GM19043 (cell line): ENCODE data around the gene AIDA.
A peak's percentile ranks its signal among the peaks of the same experiment; 100 is the strongest.

Experiments
- ATAC-seq: cut with Tn5 transposase; IDR thresholded peaks from one replicate; pipeline ENCODE4 v1.9.1; 2021; ENCODE audit warnings: low read depth; ENCODE audit not compliant: unreplicated experiment

AIDA gene

DNA sequence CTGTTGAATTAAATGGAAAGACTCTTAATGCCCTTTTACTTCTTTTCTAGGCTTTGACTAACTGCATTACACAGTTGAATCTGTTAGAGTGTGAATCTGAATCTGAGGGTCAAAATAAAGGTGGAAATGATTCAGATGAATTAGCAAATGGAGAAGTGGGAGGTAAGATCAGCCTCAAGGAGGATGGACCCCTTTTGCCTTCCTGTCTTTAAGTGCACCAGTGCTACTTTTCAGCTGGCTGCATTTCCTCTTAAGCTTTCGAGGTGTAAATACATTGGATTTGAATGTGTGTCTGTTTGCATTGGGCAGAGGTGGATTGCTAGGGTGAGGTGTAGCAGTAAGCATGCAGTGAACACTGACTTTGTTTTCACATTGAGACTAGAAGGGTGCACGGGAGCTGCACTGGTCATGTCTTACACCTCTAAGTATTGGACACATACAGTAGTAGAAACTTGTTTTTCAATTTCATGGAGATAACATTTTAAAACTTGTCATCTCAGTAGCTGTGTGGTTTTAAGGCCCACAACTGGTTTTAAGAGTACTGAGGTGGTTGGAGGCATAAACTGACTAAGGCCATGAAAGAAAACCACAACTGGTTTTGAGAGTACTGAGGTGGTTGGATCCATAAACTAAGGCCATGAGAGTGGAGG lies 59.0 kb downstream of the AIDA start:
- peak; percentile 51 for ATAC-seq

DNA sequence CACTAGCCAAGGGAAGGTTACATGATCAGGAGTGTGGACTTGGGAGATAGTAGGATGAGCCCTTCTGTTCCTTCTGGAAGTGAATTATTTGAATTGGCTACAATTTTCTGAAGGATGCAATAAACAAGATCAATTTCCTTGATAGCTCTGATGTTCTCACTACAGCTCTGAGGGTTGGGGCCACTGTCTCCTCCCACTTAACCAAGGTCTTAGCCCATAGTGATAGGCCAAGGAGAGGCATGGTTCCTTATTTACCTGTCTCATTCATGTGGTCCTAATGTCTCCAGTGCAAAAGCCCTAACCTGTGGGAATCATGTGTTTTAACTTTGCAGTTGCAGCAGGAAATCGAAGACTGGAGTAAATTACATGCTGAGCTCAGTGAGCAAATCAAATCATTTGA lies 59.6 kb downstream of the AIDA start:
- ATAC-seq, result no peak

DNA sequence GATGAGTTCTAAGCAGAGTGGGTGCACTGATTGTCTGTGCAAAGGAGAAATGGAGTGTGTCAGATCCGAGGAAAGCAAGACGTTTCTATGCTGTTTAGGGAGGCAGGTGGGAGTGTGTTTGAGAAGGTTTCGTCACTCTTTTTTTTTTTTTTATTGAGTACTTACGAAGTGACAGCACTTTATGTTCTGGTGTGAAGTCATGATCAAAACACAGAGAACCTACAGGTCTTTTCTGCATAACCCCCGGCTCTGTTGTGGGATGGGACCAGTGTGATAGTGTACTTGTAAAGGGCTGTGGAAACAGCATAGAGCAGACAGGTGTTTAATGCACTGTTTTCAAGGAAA lies 67.7 kb downstream of the AIDA start:
- no peak for ATAC-seq

DNA sequence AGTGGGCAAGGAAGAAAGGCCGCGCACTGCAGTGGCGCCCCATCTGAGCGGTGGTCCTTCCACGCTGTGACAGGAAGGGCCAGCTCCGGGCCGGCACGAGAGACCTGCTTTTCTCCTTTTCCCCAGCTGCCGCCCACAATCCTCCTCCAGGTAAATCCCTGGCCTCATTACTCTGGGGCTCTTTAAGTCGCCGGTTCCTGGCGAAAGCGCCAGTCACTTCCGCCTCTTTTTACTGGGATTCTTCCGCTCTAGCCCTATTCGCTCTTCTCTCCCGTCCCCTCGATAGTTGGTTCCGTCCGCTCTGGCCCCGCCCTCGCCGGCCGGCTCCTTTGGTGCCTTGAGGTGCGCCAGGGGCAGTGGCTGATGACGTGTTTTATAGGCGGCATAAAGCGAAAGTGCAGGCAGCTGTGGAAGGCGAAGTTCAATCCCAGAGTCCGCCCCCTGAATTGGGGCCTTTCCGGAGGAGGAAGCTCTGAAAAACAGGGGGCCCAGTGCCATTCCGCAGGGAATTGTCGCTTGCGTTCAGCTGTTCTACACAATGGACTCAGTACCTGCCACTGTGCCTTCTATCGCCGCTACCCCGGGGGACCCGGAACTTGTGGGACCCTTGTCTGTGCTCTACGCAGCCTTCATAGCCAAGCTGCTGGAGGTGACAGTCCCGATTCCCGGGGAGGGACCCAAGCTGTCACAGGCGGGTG lies 68.2 kb downstream of the AIDA start:
- peak; percentile 97 for ATAC-seq

DNA sequence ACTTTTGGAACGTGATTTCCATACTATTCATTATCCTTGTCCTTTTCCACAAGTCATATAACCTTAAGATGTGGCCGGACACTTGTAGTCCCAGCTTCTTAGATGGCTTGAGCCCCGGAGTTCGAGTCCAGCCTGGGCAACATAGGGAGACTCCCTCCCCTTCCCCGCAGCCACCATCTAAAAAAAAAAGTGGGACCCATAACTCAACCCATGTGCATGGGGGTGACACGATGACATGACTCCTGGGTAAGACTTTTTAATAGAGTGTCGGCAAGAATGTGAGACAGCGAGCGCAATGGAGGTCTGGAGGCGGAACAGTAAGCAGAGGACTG lies 68.7 kb downstream of the AIDA start:
- ATAC-seq, result peak; percentile 17

DNA sequence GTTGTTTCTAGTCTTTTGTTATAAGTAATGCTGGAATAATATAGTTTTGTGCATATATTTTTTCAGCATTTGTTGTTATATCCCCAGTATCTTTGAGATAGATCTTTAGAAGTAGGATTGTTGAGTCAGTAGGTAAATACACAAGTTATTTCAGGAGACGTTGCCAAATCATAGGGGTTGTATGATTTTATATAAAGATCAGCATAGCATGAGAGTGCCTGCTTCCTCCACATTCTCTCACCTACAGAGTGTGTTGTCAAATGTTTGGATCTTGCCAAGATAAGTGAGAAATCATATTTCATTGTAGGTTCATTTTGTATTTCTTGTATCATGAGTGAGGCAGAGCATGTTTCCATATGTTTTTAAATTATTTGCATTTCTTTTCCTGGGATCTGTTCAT lies 69.8 kb downstream of the AIDA start:
- ATAC-seq, result no peak

DNA sequence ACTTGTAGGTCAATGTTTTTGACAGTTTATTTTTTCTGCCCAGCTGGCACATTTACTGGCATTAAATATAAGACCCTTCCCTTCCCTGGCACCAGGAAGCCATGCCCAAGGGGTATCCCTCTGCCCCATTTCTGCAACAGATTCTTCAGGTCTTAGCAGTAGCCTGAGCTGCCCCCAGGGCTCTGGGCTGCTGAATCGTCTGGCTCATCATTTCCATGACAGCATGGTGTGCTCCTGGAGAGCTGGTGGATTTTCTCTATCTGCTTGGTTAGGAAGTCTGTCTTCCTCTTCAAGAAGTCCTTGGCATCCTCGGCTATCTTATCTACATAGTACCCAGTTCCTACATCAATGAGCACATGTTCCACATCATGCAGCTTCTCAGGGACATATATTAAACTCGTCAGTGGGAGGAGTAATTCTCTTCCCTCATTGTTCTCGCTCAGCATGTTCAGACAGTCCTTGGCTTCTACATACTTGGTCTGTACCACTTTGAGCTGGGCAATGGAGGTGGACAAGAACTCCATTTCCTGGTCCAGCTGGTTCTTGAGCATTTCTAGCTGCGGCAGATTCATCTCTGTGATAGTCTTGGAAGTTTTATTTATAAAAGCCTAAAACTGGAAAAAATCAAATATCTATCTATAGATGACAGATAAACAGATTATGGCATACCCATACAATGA lies 70.9 kb downstream of the AIDA start:
- no peak for ATAC-seq

DNA sequence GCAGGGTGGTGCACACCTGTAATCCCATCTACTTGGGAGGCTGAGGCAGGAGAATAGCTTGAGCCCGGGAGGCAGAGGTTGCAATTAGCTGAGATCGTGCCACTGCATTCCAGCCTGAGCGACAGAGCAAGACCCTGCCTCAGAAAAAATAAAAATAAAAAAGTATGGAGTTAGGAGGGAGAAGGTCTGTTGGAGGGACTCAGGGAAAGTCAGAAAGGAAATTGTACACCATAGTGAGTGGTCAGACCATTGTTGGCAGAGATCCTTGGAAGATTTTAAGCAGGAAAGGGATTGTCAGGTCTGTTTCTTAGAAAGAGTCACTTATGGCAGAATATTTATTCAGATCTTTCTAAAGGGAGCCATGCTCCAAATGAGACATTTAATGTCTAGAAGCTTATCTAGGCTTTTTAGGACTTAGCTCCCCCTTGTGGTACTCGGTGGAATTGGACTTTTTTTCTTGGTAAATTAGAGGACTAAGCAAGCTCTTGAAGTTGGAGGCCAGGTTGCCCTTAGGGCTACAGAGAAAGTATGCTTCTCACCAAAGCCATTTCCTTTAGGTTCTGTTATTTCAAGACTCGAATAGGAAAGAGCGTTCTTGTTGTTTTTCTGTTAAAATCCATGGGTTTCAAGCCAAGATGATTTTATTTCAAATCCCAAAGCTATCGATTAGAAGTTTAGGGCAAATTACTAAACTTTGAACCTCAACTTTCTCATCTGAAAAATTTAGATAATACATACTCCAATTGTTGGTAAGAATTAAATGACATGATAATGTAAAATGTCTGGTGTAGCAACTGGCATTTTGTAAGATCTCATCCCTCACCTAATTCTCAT lies 77.9 kb downstream of the AIDA start:
- ATAC-seq, result peak; percentile 90

DNA sequence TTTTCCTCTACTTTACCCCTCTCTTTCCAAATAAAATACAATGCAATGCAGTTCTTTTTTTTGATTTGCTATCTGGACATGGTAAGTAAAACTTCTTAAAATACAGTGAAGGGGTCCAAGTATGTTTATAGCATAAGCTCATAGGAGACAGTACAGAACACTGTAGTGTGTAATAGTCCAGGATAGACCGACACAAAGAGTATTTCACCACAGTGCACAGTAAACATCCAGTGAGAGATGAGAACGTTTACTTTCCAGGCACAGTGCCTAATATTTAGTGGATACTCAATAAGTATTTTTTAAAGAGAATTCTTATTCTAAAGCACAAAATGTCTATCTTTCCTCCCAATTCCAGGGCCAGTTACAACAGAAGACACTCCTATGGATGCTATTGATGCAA lies 79.5 kb downstream of the AIDA start:
- no peak for ATAC-seq

DNA sequence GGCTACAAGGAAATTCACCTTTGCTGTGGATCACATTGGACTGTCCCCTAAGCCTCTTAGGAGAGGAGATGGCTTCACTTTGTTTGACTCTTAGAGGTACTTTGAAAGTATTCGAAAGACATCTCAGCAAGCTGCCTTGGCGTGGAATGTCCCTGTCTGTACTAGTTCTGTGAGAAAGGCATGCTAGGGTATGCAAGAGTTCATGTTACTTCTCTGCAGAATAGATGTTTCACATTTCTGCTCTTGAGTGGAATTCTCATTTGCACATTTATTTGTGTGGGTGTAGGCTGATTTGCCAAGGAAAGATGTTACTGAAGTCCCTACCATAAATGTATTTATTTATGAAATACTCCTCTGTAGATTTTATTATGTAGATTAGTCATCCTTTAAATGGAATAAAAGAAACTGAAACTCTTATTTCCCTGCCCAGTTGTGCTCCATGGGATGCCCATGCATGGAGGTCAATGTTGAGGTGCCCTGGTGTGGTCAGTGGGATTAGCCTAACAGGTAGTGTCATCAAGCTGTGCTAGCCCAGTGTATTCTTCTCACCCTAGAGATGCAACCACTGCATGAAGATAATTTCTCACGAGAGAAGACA lies 80.6 kb downstream of the AIDA start:
- ATAC-seq, result no peak

DNA sequence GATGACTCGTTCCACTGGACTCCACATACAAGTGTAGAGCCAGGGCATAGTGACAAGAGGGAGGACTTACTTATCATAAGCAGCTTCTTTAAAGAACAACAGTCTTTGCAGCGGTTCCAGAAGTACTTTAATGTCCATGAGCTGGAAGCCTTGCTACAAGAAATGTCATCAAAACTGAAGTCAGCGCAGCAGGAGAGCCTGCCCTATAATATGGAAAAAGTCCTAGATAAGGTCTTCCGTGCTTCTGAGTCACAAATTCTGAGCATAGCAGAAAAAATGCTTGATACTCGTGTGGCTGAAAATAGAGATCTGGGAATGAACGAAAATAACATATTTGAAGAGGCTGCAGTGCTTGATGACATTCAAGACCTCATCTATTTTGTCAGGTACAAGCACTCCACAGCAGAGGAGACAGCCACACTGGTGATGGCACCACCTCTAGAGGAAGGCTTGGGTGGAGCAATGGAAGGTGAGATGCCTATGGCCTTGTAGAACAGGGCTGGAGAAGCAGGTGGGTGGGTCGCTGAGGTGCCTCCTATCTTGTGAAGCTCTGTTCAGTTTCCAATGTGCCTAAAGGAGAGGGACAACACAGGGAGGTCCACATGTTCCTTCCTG lies 82.3 kb downstream of the AIDA start:
- no peak for ATAC-seq

DNA sequence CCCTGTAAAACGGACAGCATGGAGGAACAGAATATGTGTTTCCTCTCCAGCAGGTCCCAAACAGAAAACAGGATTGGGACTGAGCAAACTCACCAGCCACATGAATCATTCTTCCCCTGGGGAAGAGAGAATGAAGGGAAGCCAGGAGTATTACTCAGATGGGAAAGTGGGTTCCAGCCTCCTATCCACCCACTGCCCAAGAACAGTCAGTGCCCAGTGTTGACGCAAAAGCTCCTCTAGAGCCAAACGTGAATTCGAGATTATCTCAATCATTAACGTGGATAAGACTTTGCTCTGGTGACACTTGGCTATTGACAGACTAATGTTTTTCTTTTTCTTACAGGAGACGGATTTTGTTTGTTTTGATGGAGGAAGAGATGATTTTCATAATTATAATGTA lies 85.1 kb downstream of the AIDA start:
- ATAC-seq, result no peak

DNA sequence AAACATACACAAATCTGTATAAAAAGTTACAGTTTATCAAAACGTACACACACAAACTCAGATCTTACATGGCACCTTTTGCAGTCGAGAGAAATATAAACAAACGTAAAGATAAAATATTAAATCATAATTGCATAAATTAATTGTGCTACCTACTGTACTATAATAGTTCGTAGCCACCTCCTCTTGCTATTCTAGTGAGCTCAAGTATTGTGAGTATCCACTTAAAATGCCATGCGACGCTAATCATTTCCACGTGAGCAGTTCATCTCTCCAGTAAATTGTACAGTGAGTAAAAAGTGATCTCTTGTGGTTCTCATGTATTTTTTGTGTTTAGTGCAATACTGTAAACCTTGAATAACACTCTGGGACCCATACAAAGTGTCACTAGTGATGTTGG lies 88.1 kb downstream of the AIDA start:
- no peak for ATAC-seq

DNA sequence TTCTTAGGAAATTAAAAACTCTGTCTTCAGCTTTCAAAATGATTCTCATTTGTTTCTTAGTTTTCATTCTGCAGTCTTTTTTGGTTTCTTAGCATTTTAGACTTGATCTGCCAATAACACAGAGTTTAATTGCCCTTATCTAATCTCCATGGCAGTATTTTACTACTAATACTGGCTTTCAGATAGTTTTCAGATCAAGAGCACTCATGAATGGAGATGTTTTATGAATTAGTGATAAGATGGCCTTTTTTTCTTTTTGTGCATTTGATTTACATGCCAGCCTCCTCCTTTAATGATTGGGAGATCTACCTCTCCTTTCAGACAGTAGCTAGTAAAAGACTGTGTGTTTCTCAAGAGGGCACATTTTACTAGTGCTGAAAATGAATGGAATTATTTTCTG lies 88.8 kb downstream of the AIDA start:
- no peak for ATAC-seq

DNA sequence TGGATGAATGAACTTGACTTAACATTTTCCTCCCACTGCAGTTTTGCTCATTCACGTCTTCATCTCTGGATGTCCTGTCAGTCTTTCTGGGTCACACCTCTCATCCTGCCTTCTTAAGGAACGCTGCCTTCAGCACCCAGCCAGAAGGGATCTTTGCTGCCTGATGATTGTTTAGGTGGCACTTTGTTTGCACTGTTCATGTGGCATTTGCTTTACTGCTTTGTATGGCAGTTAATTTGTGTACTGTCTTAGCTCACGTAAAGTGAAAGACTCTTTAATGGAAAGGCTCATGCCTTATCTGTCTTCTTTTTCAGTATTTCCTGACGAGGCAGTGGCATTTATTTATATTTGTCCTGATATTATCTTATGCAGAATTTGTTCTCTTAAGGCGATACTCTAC lies 89.5 kb downstream of the AIDA start:
- no peak for ATAC-seq

DNA sequence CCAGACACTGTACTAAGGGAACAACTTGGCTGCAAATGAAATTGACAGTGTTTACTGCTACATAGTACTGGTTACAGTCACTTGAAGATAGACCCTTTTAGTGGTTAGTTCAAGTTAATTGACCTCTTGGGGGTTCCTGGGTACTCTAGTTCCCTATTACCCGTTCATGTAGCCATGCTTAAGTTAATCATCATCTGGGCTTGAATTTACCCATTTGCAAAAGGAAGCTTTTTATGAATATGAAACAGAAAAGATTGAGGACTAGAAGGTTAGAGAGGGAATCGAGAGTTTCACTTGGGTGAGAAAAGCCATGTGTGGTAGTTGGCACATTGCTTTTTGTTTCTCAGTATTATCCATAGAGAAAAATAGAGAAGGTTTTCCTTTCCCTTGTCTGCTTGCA lies 91.7 kb downstream of the AIDA start:
- ATAC-seq, result peak; percentile 62

DNA sequence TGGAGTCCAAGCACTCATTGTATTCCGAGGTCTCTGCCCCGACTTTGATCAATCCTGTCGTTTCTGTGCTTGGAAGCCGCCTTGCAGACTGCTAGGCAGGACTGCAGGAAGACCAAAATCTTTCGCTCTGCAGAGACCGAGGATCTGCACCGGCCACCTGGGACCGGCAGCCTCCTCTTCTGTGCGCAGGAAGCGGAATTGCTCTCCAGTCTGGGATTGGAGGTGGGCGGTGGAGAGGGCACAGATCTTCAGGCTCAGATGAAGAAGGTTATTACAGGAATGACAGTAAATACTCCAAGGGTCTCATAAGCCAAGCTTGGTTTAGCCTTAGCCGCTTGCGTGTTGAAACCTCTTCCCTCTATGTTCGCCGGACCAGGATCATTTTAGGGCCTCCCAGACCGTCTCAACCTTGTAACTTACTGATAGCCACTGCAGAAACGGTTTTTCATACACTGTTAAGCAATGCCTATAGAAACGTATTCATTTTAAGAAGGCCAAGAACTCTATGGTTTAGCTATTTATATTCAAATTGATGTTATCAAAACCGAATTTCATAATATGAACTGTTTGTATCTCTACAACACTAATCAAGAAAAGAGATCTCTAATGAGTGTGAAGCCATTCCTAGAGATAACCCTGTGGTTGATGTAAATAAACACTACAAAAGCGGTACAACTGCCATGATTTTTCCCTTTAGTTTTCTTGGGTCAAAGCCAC lies 93.3 kb downstream of the AIDA start:
- no peak for ATAC-seq
